RWPE2 (cell line): ENCODE measurements around the gene ZPBP2.
A peak's percentile ranks its signal among the peaks of the same experiment; 100 is the strongest.

Experiments
- ATAC-seq: fragments of 200-7000 bp; cut with Tn5 transposase; 3 replicates; pipeline ENCODE4 v1.9.1; 2021; ENCODE audit warnings: low read depth
- DNase-seq: peaks from one replicate; pipeline ENCODE4 v3.0.0-alpha.2; 2020; ENCODE audit warnings: low spot score
- H3K27ac ChIP-seq: fragments of 450-650 bp; 2 replicates; pipeline ENCODE4 v1.5.1; 2017; ENCODE audit warnings: mild to moderate bottlenecking; ENCODE audit not compliant: poor library complexity, severe bottlenecking
- H3K27me3 ChIP-seq: fragments of 250-450 bp; sonication (Bioruptor Pico); 2 replicates; pipeline ENCODE4 v1.5.1; 2021; ENCODE audit warnings: mild to moderate bottlenecking, moderate library complexity; ENCODE audit not compliant: insufficient read depth, poor library complexity, severe bottlenecking
- H3K36me3 ChIP-seq: fragments of 250-450 bp; sonication (Bioruptor Pico); 2 replicates; pipeline ENCODE4 v1.5.1; 2020; ENCODE audit warnings: low read depth, mild to moderate bottlenecking, moderate library complexity
- H3K4me1 ChIP-seq: fragments of 250-450 bp; sonication (Bioruptor Pico); 2 replicates; pipeline ENCODE4 v1.5.1; 2021; ENCODE audit warnings: mild to moderate bottlenecking, moderate library complexity; ENCODE audit not compliant: insufficient read depth, poor library complexity, severe bottlenecking
- H3K4me3 ChIP-seq: fragments of 250-450 bp; sonication (Bioruptor Pico); 2 replicates; pipeline ENCODE4 v1.5.1; 2021; ENCODE audit warnings: mild to moderate bottlenecking, moderate library complexity; ENCODE audit not compliant: severe bottlenecking
- H3K9me3 ChIP-seq: fragments of 250-450 bp; sonication (Bioruptor Pico); 2 replicates; pipeline ENCODE4 v1.5.1; 2021; ENCODE audit warnings: mild to moderate bottlenecking, moderate library complexity; ENCODE audit not compliant: severe bottlenecking
- TF ChIP-seq, protein P1 (sequence below): fragments of 450-650 bp; IDR thresholded peaks from one replicate; pipeline ENCODE4 v1.5.1; 2017; ENCODE audit warnings: mild to moderate bottlenecking, moderate library complexity; ENCODE audit not compliant: poor library complexity, severe bottlenecking

Gene ZPBP2

DNA sequence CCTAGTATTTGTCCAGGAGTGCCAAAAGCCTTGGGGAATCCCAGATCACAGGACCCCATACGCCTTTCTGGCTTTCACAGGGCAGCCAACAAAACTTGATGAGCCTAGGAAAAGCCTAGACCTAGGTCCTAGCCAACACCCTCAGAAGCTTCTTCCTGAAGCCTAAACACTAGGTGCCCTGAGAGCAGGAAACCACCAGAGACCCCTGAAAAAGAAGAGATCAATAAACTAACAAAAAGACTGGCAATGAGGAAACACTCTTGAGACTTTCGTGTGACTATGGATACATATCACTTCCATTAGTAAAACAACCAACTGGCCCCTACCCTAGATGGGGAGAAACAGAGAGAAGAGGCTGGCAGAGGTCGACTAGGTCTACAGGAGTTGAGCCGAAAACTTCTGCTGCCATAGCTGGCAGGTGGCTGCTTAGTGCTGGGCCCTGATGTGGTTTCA is 58.2 kb downstream of the ZPBP2 start:
- Histone ChIP-seq H3K4me1 (peaks cover 19% of the 10 kb centered on the region), H3K27me3 (no peaks in the 10 kb centered on the region), H3K9me3 (no peaks in the 10 kb centered on the region), H3K36me3 (peaks cover 20% of the 10 kb centered on the region), H3K27ac (peak overlapping the region; percentile 29), H3K4me3 (peak overlapping the region; percentile 59)
- DNase-seq: no peak
- TF ChIP-seq, protein P1, sequence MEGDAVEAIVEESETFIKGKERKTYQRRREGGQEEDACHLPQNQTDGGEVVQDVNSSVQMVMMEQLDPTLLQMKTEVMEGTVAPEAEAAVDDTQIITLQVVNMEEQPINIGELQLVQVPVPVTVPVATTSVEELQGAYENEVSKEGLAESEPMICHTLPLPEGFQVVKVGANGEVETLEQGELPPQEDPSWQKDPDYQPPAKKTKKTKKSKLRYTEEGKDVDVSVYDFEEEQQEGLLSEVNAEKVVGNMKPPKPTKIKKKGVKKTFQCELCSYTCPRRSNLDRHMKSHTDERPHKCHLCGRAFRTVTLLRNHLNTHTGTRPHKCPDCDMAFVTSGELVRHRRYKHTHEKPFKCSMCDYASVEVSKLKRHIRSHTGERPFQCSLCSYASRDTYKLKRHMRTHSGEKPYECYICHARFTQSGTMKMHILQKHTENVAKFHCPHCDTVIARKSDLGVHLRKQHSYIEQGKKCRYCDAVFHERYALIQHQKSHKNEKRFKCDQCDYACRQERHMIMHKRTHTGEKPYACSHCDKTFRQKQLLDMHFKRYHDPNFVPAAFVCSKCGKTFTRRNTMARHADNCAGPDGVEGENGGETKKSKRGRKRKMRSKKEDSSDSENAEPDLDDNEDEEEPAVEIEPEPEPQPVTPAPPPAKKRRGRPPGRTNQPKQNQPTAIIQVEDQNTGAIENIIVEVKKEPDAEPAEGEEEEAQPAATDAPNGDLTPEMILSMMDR: no peak
- ATAC-seq: no peak

DNA sequence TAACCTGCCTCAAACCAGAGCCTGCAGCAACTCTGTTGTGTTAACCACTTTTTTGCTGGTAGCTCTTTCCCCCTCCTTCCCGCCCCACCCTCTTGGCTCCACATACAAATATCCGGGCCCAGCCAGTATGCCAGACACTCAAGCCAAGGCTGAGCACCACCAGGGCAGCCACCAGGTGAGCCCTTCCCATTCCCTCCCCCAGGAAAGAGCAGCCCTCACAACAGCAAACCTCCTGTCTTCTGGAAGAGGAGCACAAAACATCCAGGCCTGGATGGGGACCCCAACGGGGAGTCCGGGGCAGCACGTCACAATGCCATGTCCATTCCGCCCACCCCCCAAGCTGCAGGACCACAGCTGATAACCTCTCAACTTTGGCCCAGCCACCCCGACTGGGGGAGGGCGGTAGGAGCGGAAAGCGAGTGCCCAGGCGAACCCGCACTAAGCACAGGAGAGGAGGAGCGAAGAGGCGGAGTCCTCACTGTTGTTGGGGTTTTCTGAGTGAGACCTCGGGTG is 58.6 kb downstream of the ZPBP2 start:
- Histone ChIP-seq H3K4me1 (peaks cover 19% of the 10 kb centered on the region), H3K9me3 (no peaks in the 10 kb centered on the region), H3K27me3 (no peaks in the 10 kb centered on the region), H3K36me3 (peaks cover 20% of the 10 kb centered on the region), H3K4me3 (peak overlapping the region; percentile 59), H3K27ac (peak overlapping the region; percentile 29)
- ATAC-seq: peak; percentile 8; the same call in 2 of the 3 replicates
- DNase-seq: no peak
- TF ChIP-seq, protein P1: no peak
